ENCODE measurements around the gene CIAO2B. TPM values are rescaled to one million over a fixed set of nuclear protein-coding genes. Genes with fewer than 3 reads are reported as not detected.

Gene CIAO2B
- total and polyA plus RNA-seq, 2 experiments from 2014 or later = 92.4 to 181 TPM

GRCh38 chr16:66903544-66904427 lies 30.4 kb downstream of the CIAO2B start (continued):
- TF ChIP-seq ZNF462 (CRISPR knock-in tag; IDR thresholded peaks at IDR 0.05) (no peak), STAT1 (IDR thresholded peaks at IDR 0.05; ENCODE audit: unreplicated experiment) (no peak), ETS1 (IDR thresholded peaks at IDR 0.05) (no peak), JUNB (IDR thresholded peaks at IDR 0.05; ENCODE audit: unreplicated experiment) (no peak), CTCF (conservative IDR thresholded peaks at IDR 0.05; ENCODE audit: low read depth in 2 of 2) (no peak), POLR2AphosphoS5 (IDR thresholded peaks at IDR 0.05; ENCODE audit: low read depth) (no peak), ZNF114 (CRISPR knock-in tag; IDR thresholded peaks at IDR 0.05) (no peak), CREB1 (CRISPR knock-in tag; IDR thresholded peaks at IDR 0.05; ENCODE audit: low read depth) (no peak)

Data from GM23338 (cell line).